CD14-positive monocyte (primary cell): ENCODE measurements around the gene CFAP68. TPM values are rescaled to one million over a fixed set of nuclear protein-coding genes. Genes with fewer than 3 reads are reported as not detected.

Source experiments
- DNase-seq, 3 donors: peaks; one replicate each; pipeline ENCODE4 v3.0.0-alpha.2; 2011 to 2022
- H2AFZ ChIP-seq: 2 replicates; pipeline ENCODE4 v1.6.0; 2012; ENCODE audit warnings: mild to moderate bottlenecking, low read depth, low read length, inconsistent platforms; ENCODE audit not compliant: insufficient read depth, poor library complexity, severe bottlenecking
- H3K27ac ChIP-seq, 2 donors: 1 replicate in 1 of 2; 2 replicates in 1 of 2; pipeline ENCODE4 v1.5.1; 2012 to 2013; ENCODE audit warnings: low read length in 2 of 2, control low read depth in 1 of 2, inconsistent platforms in 1 of 2, low read depth in 1 of 2, mild to moderate bottlenecking in 1 of 2
- H3K27me3 ChIP-seq, 2 donors: one replicate each; pipeline versions ENCODE4 v1.6.0 to v1.6.1; 2011 to 2013; ENCODE audit warnings: low read length in 2 of 2; ENCODE audit not compliant: control insufficient read depth in 2 of 2, insufficient read depth in 2 of 2
- H3K36me3 ChIP-seq, 2 donors: replicated peaks in 1 of 2; 1 replicate in 1 of 2; 2 replicates in 1 of 2; pipeline versions ENCODE4 v1.5.1 to v1.6.1; 2012 to 2013; ENCODE audit warnings: low read length in 2 of 2, control low read depth in 1 of 2, inconsistent platforms in 1 of 2, mild to moderate bottlenecking in 1 of 2; ENCODE audit not compliant: insufficient read depth in 2 of 2, control insufficient read depth in 1 of 2
- H3K4me1 ChIP-seq, 2 donors: 1 replicate in 1 of 2; 2 replicates in 1 of 2; pipeline versions ENCODE4 v1.5.1 to v1.6.1; 2012 to 2013; ENCODE audit warnings: low read length in 2 of 2, control low read depth in 1 of 2, inconsistent platforms in 1 of 2, mild to moderate bottlenecking in 1 of 2, moderate library complexity in 1 of 2; ENCODE audit not compliant: insufficient read depth in 2 of 2, control insufficient read depth in 1 of 2
- H3K4me2 ChIP-seq: replicated peaks from 2 replicates; pipeline ENCODE3; 2012; ENCODE audit warnings: low read length, moderate library complexity, mild to moderate bottlenecking; ENCODE audit not compliant: poor library complexity, severe bottlenecking; ENCODE audit errors: extremely low read depth
- H3K4me3 ChIP-seq, 3 experiments: fragments of 200-600 bp in 1 of 3; sonication (generic) in 1 of 3; replicated peaks in 1 of 3; 1 replicate in 2 of 3; 2 replicates in 1 of 3; pipeline ENCODE4 v1.5.1; 2011 to 2013; ENCODE audit warnings: low read length in 3 of 3, mild to moderate bottlenecking in 3 of 3, control low read depth in 2 of 3, low read depth in 2 of 3, inconsistent platforms in 1 of 3, moderate library complexity in 1 of 3
- H3K79me2 ChIP-seq: 2 replicates; pipeline ENCODE4 v1.6.0; 2012; ENCODE audit warnings: mild to moderate bottlenecking, control low read depth, inconsistent platforms, low read length, moderate library complexity; ENCODE audit not compliant: insufficient read depth
- H3K9ac ChIP-seq: 2 replicates; pipeline ENCODE4 v1.6.0; 2017; ENCODE audit warnings: low read length, mild to moderate bottlenecking; ENCODE audit not compliant: insufficient read depth, poor library complexity, severe bottlenecking
- H3K9me3 ChIP-seq, 2 donors: replicated peaks in 1 of 2; 1 replicate in 1 of 2; 2 replicates in 1 of 2; pipeline versions ENCODE4 v1.5.1 to v1.6.1; 2012 to 2013; ENCODE audit warnings: low read length in 2 of 2, control low read depth in 1 of 2; ENCODE audit not compliant: control insufficient read depth in 1 of 2, insufficient read depth in 1 of 2
- H4K20me1 ChIP-seq: 2 replicates; pipeline ENCODE4 v1.6.0; 2012; ENCODE audit warnings: mild to moderate bottlenecking, low read length, control low read depth, moderate library complexity; ENCODE audit not compliant: insufficient read depth
- H3K27ac Mint-ChIP-seq, 7 donors: one replicate each; pipeline ENCODE4 v1.8.0; 2020; ENCODE audit warnings: mild to moderate bottlenecking in 7 of 7, mixed read lengths in 7 of 7, moderate library complexity in 6 of 7, inconsistent platforms in 2 of 7
- H3K27me3 Mint-ChIP-seq, 3 donors: one replicate each; pipeline ENCODE4 v1.8.0; 2021 to 2022; ENCODE audit warnings: low read depth in 3 of 3, mild to moderate bottlenecking in 3 of 3, mixed read lengths in 3 of 3, moderate library complexity in 3 of 3, inconsistent platforms in 1 of 3
- H3K36me3 Mint-ChIP-seq, 2 donors: one replicate each; pipeline ENCODE4 v1.8.0; 2020; ENCODE audit warnings: mixed read lengths in 2 of 2, inconsistent platforms in 1 of 2, mild to moderate bottlenecking in 1 of 2
- H3K4me1 Mint-ChIP-seq: one replicate; pipeline ENCODE4 v1.8.0; 2020; ENCODE audit warnings: mild to moderate bottlenecking, mixed read lengths
- H3K4me3 Mint-ChIP-seq, 2 donors: one replicate each; pipeline ENCODE4 v1.8.0; 2020; ENCODE audit warnings: mild to moderate bottlenecking in 2 of 2, mixed read lengths in 2 of 2, moderate library complexity in 1 of 2
- H3K9me3 Mint-ChIP-seq, 7 donors: one replicate each; pipeline ENCODE4 v1.8.0; 2020 to 2022; ENCODE audit warnings: mixed read lengths in 7 of 7, mild to moderate bottlenecking in 6 of 7, moderate library complexity in 6 of 7, inconsistent platforms in 2 of 7
- WGBS: methylation state at CpG from one replicate; pipeline ENCODE4 v1.1.5; 2013; ENCODE audit warnings: missing lambda C conversion rate; ENCODE audit not compliant: insufficient coverage; 5-methylcytosine and 5-hydroxymethylcytosine counted together
- intact Hi-C, 2 donors: fragments of 100-400 bp; cut with micrococcal nuclease; formaldehyde crosslinking; loops; one replicate each; pipeline versions ENCODE4 v1.15.0 to v1.15.1; 2023
- polyA plus RNA-seq, 3 donors: library from polyadenylated mRNA; depleted of rRNA in 1 of 3; unstranded in 2 of 3; stranded (reverse) in 1 of 3; fragments of 300-500 nt in 2 of 3; fragments of >200 nt in 1 of 3; fragmentation: Illumina TruSeq in 2 of 3; gene quantifications; 1 replicate in 2 of 3; 2 replicates in 1 of 3; pipeline ENCODE4 v1.2.3, GENCODE V29; 2012 to 2021
- TF ChIP-seq, protein P1 (sequence below): fragments of 200-600 bp; IDR thresholded peaks from one replicate; pipeline ENCODE4 v1.8.0; 2022; ENCODE audit warnings: antibody characterized with exemption, mild to moderate bottlenecking

Gene CFAP68
- polyA plus RNA-seq, 3 donors = 3.6 to 5.3 (median 5.0) TPM

DNA sequence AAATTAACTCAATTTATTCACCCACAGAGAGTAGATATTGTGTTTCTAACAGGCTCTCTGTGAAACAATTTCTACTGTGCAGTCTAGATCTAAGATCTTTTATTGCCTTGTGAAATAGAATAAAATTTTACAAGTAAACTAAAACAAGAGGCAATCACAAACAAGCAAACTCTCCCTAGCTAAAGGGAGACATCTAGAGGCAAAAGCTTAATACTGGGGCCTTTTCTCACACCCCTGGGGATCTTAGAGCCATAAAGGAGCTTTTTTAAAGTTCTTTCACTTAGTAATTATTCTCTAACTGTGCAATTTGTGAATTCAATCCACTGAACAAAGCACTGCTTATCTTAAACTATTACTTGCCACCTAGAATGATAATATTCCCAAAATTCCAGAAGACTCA, 27.7 kb upstream of the CFAP68 start:
- Histone ChIP-seq H2AFZ (no peak overlapping the region), H3K4me1 (peaks cover 10 to 14% of the 10 kb centered on the region in 2 donors), H3K9ac (no peak overlapping the region), H3K4me2 (no peak overlapping the region), H4K20me1 (no peaks in the 10 kb centered on the region), H3K27ac (no peak overlapping the region), H3K4me3 (no peak overlapping the region), H3K36me3 (peaks cover 4 to 36% of the 10 kb centered on the region in 2 donors), H3K27me3 (no peaks in the 10 kb centered on the region), H3K9me3 (no peaks in the 10 kb centered on the region), H3K79me2 (no peaks in the 10 kb centered on the region)
- intact Hi-C loops = no loop called here
- no peaks in the 10 kb centered on the region for H3K9me3 Mint-ChIP-seq
- peak overlapping the region in 1 of 7 donors; percentile 35 for H3K27ac Mint-ChIP-seq
- H3K4me3 Mint-ChIP-seq = no peak overlapping the region
- H3K4me1 Mint-ChIP-seq = peaks cover 16% of the 10 kb centered on the region
- TF ChIP-seq, protein P1, sequence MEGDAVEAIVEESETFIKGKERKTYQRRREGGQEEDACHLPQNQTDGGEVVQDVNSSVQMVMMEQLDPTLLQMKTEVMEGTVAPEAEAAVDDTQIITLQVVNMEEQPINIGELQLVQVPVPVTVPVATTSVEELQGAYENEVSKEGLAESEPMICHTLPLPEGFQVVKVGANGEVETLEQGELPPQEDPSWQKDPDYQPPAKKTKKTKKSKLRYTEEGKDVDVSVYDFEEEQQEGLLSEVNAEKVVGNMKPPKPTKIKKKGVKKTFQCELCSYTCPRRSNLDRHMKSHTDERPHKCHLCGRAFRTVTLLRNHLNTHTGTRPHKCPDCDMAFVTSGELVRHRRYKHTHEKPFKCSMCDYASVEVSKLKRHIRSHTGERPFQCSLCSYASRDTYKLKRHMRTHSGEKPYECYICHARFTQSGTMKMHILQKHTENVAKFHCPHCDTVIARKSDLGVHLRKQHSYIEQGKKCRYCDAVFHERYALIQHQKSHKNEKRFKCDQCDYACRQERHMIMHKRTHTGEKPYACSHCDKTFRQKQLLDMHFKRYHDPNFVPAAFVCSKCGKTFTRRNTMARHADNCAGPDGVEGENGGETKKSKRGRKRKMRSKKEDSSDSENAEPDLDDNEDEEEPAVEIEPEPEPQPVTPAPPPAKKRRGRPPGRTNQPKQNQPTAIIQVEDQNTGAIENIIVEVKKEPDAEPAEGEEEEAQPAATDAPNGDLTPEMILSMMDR = peak; percentile 10
- peak in 1 of 3 donors; percentile 20 for DNase-seq
- no peaks in the 10 kb centered on the region for H3K27me3 Mint-ChIP-seq
- H3K36me3 Mint-ChIP-seq = peaks cover 35 to 40% of the 10 kb centered on the region in 2 donors

- peaks cover 12% of the 10 kb centered on the region for H3K4me1 Mint-ChIP-seq
- Histone ChIP-seq H2AFZ (no peak overlapping the region), H3K9ac (no peak overlapping the region), H3K27me3 (no peaks in the 10 kb centered on the region), H3K4me1 (peaks cover 6 to 9% of the 10 kb centered on the region in 2 donors), H3K36me3 (peaks cover 4 to 38% of the 10 kb centered on the region in 2 donors), H3K4me3 (no peak overlapping the region), H3K9me3 (no peaks in the 10 kb centered on the region), H3K79me2 (no peaks in the 10 kb centered on the region), H3K4me2 (no peak overlapping the region), H4K20me1 (no peaks in the 10 kb centered on the region), H3K27ac (no peak overlapping the region)
- DNase-seq = no peak
- H3K36me3 Mint-ChIP-seq = peaks cover 37 to 44% of the 10 kb centered on the region in 2 donors
- intact Hi-C loops = no loop called here
- TF ChIP-seq, protein P1 = no peak
- H3K27ac Mint-ChIP-seq = no peak overlapping the region
- no peaks in the 10 kb centered on the region for H3K27me3 Mint-ChIP-seq
- WGBS = no CpG with 5 or more reads among the region's 2 CpGs
- no peak overlapping the region for H3K4me3 Mint-ChIP-seq
- no peaks in the 10 kb centered on the region for H3K9me3 Mint-ChIP-seq
These were observed 27.2 kb upstream of the CFAP68 start for GRCh38 chr11:111852103-111852502.
